Measurements from ENCODE around the gene CDH15. TPM values are rescaled to one million over a fixed set of nuclear protein-coding genes. Genes with fewer than 3 reads are reported as not detected.

The CDH15 gene
- total and polyA plus RNA-seq, 9 of the 15 experiments (the other 6 are each of a cell fraction or from before 2014, with no cell fraction given): 0.07 to 0.18 TPM; not detected in 7

DNA sequence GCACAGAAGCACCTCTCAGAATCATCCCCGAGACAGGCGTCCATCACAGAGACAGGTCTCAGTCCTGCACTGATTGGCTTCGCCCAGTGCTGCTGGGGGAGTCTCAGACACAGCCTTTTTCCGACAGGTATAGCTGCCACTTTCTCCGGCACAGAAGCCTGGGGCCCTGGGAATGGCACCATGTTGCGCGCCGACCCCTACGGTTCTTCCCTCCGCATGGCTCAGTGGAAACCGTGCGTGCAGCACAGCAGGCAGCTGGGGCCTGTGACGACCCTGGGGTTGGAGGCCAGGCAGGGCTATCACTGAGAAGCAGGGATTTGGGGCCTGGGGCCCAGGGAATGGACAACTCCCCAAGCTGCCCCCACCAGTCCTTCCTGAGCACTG is 29.7 kb upstream of the CDH15 start:
- TF ChIP-seq, protein P1, sequence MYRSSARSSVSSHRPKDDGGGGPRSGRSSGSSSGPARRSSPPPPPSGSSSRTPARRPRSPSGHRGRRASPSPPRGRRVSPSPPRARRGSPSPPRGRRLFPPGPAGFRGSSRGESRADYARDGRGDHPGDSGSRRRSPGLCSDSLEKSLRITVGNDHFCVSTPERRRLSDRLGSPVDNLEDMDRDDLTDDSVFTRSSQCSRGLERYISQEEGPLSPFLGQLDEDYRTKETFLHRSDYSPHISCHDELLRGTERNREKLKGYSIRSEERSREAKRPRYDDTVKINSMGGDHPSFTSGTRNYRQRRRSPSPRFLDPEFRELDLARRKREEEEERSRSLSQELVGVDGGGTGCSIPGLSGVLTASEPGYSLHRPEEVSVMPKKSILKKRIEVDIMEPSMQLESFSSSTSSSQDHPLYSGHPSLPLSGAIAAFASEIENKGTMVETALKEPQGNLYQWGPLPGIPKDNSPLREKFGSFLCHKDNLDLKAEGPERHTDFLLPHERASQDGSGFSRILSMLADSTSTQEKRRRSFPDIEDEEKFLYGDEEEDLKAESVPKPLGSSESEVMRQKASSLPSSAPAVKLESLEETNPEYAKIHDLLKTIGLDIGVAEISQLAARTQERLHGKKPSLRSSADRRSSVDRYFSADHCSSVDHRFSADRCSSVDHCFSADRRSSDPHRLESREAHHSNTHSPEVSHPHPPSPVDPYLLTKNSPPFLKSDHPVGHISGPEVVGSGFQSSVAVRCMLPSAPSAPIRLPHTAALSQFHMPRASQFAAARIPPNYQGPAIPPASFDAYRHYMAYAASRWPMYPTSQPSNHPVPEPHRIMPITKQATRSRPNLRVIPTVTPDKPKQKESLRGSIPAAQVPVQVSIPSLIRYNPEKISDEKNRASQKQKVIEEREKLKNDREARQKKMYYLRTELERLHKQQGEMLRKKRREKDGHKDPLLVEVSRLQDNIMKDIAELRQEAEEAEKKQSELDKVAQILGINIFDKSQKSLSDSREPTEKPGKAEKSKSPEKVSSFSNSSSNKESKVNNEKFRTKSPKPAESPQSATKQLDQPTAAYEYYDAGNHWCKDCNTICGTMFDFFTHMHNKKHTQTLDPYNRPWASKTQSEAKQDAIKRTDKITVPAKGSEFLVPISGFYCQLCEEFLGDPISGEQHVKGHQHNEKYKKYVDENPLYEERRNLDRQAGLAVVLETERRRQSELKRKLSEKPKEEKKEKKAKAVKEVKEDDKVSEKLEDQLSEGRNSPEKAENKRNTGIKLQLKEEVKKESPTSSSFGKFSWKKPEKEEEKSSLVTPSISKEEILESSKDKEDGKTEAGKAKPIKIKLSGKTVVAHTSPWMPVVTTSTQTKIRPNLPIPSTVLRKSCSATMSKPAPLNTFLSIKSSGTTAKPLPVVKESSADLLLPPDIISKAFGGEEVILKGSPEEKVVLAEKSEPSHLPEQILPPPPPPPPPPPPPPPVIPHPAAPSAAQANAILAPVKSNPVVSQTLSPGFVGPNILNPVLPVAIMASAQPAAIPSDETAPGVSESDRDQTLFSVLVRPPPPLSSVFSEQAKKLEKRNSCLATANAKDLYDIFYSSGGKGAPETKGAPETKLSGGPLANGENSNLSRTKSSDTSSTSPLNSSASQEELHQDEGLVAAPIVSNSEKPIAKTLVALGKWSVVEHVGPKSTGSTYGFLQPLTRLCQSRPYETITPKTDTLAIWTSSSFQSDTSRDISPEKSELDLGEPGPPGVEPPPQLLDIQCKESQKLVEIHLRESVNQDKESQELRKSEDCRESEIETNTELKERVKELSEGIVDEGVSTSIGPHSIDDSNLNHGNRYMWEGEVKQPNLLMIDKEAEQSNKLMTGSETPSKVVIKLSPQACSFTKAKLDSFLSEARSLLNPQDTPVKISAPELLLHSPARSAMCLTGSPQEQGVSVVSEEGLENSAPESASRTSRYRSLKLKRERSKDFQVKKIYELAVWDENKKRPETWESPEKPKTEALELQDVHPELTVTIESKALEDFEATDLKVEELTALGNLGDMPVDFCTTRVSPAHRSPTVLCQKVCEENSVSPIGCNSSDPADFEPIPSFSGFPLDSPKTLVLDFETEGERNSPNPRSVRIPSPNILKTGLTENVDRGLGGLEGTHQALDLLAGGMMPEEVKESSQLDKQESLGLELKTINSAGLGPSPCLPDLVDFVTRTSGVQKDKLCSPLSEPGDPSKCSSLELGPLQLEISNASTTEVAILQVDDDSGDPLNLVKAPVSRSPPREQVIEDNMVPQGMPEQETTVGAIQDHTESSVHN (IDR thresholded peaks at IDR 0.05; ENCODE audit: borderline replicate concordance in 1 of 2, low read depth in 1 of 2): no peak
- TF ChIP-seq RBM14 (IDR thresholded peaks at IDR 0.05; ENCODE audit: borderline replicate concordance, insufficient read depth, low read depth, low read length) (no peak), POLR2G (IDR thresholded peaks at IDR 0.05; ENCODE audit: low read depth, low read length) (peak; percentile 48; the same call in 1 of the 2 replicates), HMG20A (CRISPR knock-in tag; conservative IDR thresholded peaks at IDR 0.05) (no peak)
- CTCF ChIA-PET (ENCODE audit: low intra/inter-chr PET ratio): no interaction called here
- H3K4me1 ChIP-seq (replicated peaks in 1 of 2; ENCODE audit: control insufficient read depth in 2 of 2, insufficient read depth in 2 of 2, low read length in 2 of 2): peaks cover 0 to 22% of the 10 kb centered on the region in 2 experiments; a peak in 2 of 5 replicates
- intact Hi-C loops (cut with micrococcal nuclease) (no loop called here), in situ Hi-C loops (cut with MboI) (no loop called here)
- H4K20me1 ChIP-seq (replicated peaks; ENCODE audit: control insufficient read depth, insufficient read depth, low read length): no peaks in the 10 kb centered on the region
- H3K79me2 ChIP-seq (ENCODE audit: control insufficient read depth, insufficient read depth, low read length): no peaks in the 10 kb centered on the region
- H3K9me1 ChIP-seq (ENCODE audit: control insufficient read depth, insufficient read depth, low read length): no peaks in the 10 kb centered on the region
- POLR2A ChIA-PET: interaction anchor here (0.6 kb wide), 2 partner anchors 14 to 36 kb away, joined by 3 read pairs; no protein-coding TSS in a partner anchor
- BruUV-seq (replicated peaks): no TSS peak
- H3K27ac ChIP-seq (ENCODE audit: extremely low read depth, low read depth, low read length): no peak overlapping the region
- WGBS (ENCODE audit: insufficient coverage, low coverage, missing lambda C conversion rate): 92% methylated on average over 8 of the region's 13 CpGs
- no peak for FAIRE-seq
- H3K4me2 ChIP-seq (ENCODE audit: insufficient read depth, low read length): no peak overlapping the region
- no peak for ATAC-seq
- 0 out of 4 replicates have a peak overlapping the region, but pooled peaks of 1 of the 2 experiments have one; percentile 5 for H3K9ac ChIP-seq (ENCODE audit: insufficient read depth in 1 of 2, low read depth in 2 of 2, low read length in 2 of 2)
- no peaks in the 10 kb centered on the region for H3K27me3 ChIP-seq (ENCODE audit: control insufficient read depth in 2 of 2, insufficient read depth in 2 of 2, low read length in 2 of 2)
- no peak for DNase-seq (ENCODE audit: extremely low read depth in 1 of 4, low spot score in 3 of 4)
- no peak overlapping the region for H2AFZ ChIP-seq (ENCODE audit: low read depth, low read length)
- peaks cover 2% of the 10 kb centered on the region for H3K9me3 ChIP-seq (replicated peaks; ENCODE audit: control insufficient read depth, insufficient read depth, low read depth, low read length)
- no peak overlapping the region for H3K4me3 ChIP-seq
- peaks cover 44% of the 10 kb centered on the region; the same call in 2 of the 3 replicates for H3K36me3 ChIP-seq (ENCODE audit: control insufficient read depth, insufficient read depth, low read length)

All from K562 (cell line).